Activated naive CD4-positive, alpha-beta T cell treated with anti-CD3 and anti-CD28 coated beads, Interleukin-2, amount 50 U/mL, for 72 hours (primary cell): ENCODE results near the gene MMP23B. TPM values are rescaled to one million over a fixed set of nuclear protein-coding genes. Genes with fewer than 3 reads are reported as not detected.
"Not testable (repeated sequence)": the region's sequence is repeated elsewhere in the genome, so short reads cannot be mapped to it uniquely, and the experiment has no call there.

Experiments used
- ATAC-seq, 2 donors: fragments of 150-1000 bp; cut with Tn5 transposase; 2 replicates each; pipeline ENCODE4 v1.10.0; 2021; ENCODE audit warnings: mild to moderate bottlenecking in 2 of 2, moderate library complexity in 2 of 2
- DNase-seq, 2 donors: peaks; one replicate each; pipeline ENCODE4 v3.0.0; 2021 to 2022; ENCODE audit warnings: low spot score in 2 of 2
- H3K27ac Mint-ChIP-seq, 2 donors: one replicate each; pipeline ENCODE4 v1.8.0; 2022; ENCODE audit warnings: mild to moderate bottlenecking in 2 of 2, mixed read lengths in 2 of 2
- H3K36me3 Mint-ChIP-seq, 2 donors: one replicate each; pipeline ENCODE4 v1.8.0; 2022; ENCODE audit warnings: mixed read lengths in 2 of 2
- H3K9me3 Mint-ChIP-seq, 2 donors: one replicate each; pipeline ENCODE4 v1.8.0; 2022; ENCODE audit warnings: mixed read lengths in 2 of 2
- total RNA-seq, 2 donors: library from RNA; stranded (reverse); gene quantifications; one replicate each; pipeline ENCODE4 v1.2.3, GENCODE V29; 2022

Gene MMP23B
- total RNA-seq, 2 donors from 2014 or later: 1.6 to 2.7 TPM

- not testable (repeated sequence) for H3K36me3 Mint-ChIP-seq, H3K27ac Mint-ChIP-seq, ATAC-seq, DNase-seq, H3K9me3 Mint-ChIP-seq
Observed at GRCh38 chr1:1637479-1637875, 5.5 kb downstream of the MMP23B start.

- ATAC-seq, H3K9me3 Mint-ChIP-seq, H3K36me3 Mint-ChIP-seq, H3K27ac Mint-ChIP-seq, DNase-seq: not testable (repeated sequence)
Observed at GRCh38 chr1:1638528-1638927, 6.6 kb downstream of the MMP23B start.

GRCh38 chr1:1639368-1639767, 7.4 kb downstream of the MMP23B start:
- H3K36me3 Mint-ChIP-seq, DNase-seq, H3K9me3 Mint-ChIP-seq, H3K27ac Mint-ChIP-seq, ATAC-seq: not testable (repeated sequence)

GRCh38 chr1:1640081-1640480, 8.1 kb downstream of the MMP23B start:
- not testable (repeated sequence) for H3K36me3 Mint-ChIP-seq, DNase-seq, H3K9me3 Mint-ChIP-seq, H3K27ac Mint-ChIP-seq, ATAC-seq

- ATAC-seq, H3K27ac Mint-ChIP-seq, H3K9me3 Mint-ChIP-seq, H3K36me3 Mint-ChIP-seq, DNase-seq: not testable (repeated sequence)
Observed at GRCh38 chr1:1640711-1641461, 8.9 kb downstream of the MMP23B start.

GRCh38 chr1:1646326-1646725, 14.4 kb downstream of the MMP23B start:
- not testable (repeated sequence) for H3K9me3 Mint-ChIP-seq, H3K27ac Mint-ChIP-seq, ATAC-seq, DNase-seq
- peaks cover 22 to 28% of the 10 kb centered on the region in 2 donors for H3K36me3 Mint-ChIP-seq

- H3K27ac Mint-ChIP-seq: peak overlapping the region in 1 of 2 donors; percentile 2
- not testable (repeated sequence) for DNase-seq, H3K9me3 Mint-ChIP-seq, ATAC-seq
- H3K36me3 Mint-ChIP-seq: peaks cover 22 to 36% of the 10 kb centered on the region in 2 donors
Observed at GRCh38 chr1:1647567-1648241, 15.7 kb downstream of the MMP23B start.

- ATAC-seq, DNase-seq, H3K9me3 Mint-ChIP-seq: not testable (repeated sequence)
- Mint-ChIP-seq H3K36me3 (peaks cover 22 to 36% of the 10 kb centered on the region in 2 donors), H3K27ac (peak overlapping the region in 1 of 2 donors; percentile 36)
Observed at GRCh38 chr1:1648265-1648664, 16.3 kb downstream of the MMP23B start.

- H3K9me3 Mint-ChIP-seq, H3K36me3 Mint-ChIP-seq: not testable (repeated sequence)
- ATAC-seq: peak; percentile 96 to 98
- H3K27ac Mint-ChIP-seq: peak within 1 kb of the TSS; percentile 98 to 99
- peak; percentile 92 to 99 for DNase-seq
Observed at GRCh38 chr1:1658583-1659549, 26.9 kb downstream of the MMP23B start, which contains the start of gene CDK11B. Gene CDK11B (minus strand): TSS chr1:1659004. CDS start chr1:1657485, 1,519 bp downstream.

GRCh38 chr1:1662392-1662791, 30.4 kb downstream of the MMP23B start:
- ATAC-seq, H3K9me3 Mint-ChIP-seq, H3K36me3 Mint-ChIP-seq, DNase-seq: not testable (repeated sequence)
- peak overlapping the region in 1 of 2 donors; percentile 37 for H3K27ac Mint-ChIP-seq

GRCh38 chr1:1662830-1663560, 31.0 kb downstream of the MMP23B start:
- not testable (repeated sequence) for H3K9me3 Mint-ChIP-seq, ATAC-seq, DNase-seq, H3K36me3 Mint-ChIP-seq, H3K27ac Mint-ChIP-seq

GRCh38 chr1:1664318-1664717, 32.3 kb downstream of the MMP23B start:
- H3K9me3 Mint-ChIP-seq, H3K36me3 Mint-ChIP-seq, ATAC-seq, DNase-seq, H3K27ac Mint-ChIP-seq: not testable (repeated sequence)

- H3K9me3 Mint-ChIP-seq: no peaks in the 10 kb centered on the region
- H3K27ac Mint-ChIP-seq: no peak overlapping the region
- peaks cover 0 to 4% of the 10 kb centered on the region in 2 donors for H3K36me3 Mint-ChIP-seq
- ATAC-seq (peak; percentile 9 to 24), DNase-seq (no peak)
Observed at GRCh38 chr1:1664941-1665814, 33.2 kb downstream of the MMP23B start.

GRCh38 chr1:1665815-1666251, 33.9 kb downstream of the MMP23B start:
- Mint-ChIP-seq H3K27ac (no peak overlapping the region), H3K36me3 (peaks cover 0 to 4% of the 10 kb centered on the region in 2 donors), H3K9me3 (no peaks in the 10 kb centered on the region)
- DNase-seq: peak in 1 of 2 donors; percentile 60
- peak; percentile 56 to 67 for ATAC-seq

GRCh38 chr1:1666526-1666925, 34.6 kb downstream of the MMP23B start:
- ATAC-seq (no peak), DNase-seq (no peak)
- peak overlapping the region in 1 of 2 donors; percentile 44 for H3K27ac Mint-ChIP-seq
- H3K9me3 Mint-ChIP-seq: no peaks in the 10 kb centered on the region
- H3K36me3 Mint-ChIP-seq: peaks cover 0 to 4% of the 10 kb centered on the region in 2 donors
